HepG2 (cell line): ENCODE data around the gene AURKA. TPM values are rescaled to one million over a fixed set of nuclear protein-coding genes. Genes with fewer than 3 reads are reported as not detected.

Source experiments
- ATAC-seq: fragments of 200-7000 bp; cut with Tn5 transposase; 3 replicates; pipeline ENCODE4 v1.9.1; 2020; ENCODE audit warnings: mild to moderate bottlenecking, moderate library complexity
- BruUV-seq: library from RNA; stranded (reverse); fragments of 400-500 nt; replicated peaks from 2 replicates; lab custom pipeline; 2021; lab: Mats Ljungman, UMichigan
- CTCF ChIA-PET: fragments of 300-600 bp; formaldehyde crosslinking; extraction: SDS; loops from one replicate; lab custom pipeline; 2021; ENCODE audit warnings: low total read pairs, inconsistent platforms, low intra/inter-chr PET ratio; lab: Yijun Ruan, JAX
- POLR2A ChIA-PET: fragments of 350-600 bp; sonication (Branson Sonifier 250); formaldehyde crosslinking; loops from one replicate; lab custom pipeline; 2020; ENCODE audit warnings: antibody characterized with exemption, inconsistent platforms; lab: Yijun Ruan, JAX
- DNase-seq: peaks from one replicate; pipeline ENCODE4 v3.0.0-alpha.2; 2015; ENCODE audit warnings: low spot score
- FAIRE-seq: peaks from 3 replicates; lab custom pipeline; 2011; peaks lifted over from hg19 to GRCh38; lab: Jason Lieb, UNC
- H2AFZ ChIP-seq: one replicate; pipeline ENCODE4 v1.6.1; 2011; ENCODE audit warnings: low read length, inconsistent platforms
- H3K27ac ChIP-seq: fragments of 300-600 bp; 3 replicates; pipeline ENCODE4 v1.8.0; 2011; ENCODE audit warnings: mixed run types, mild to moderate bottlenecking, mixed read lengths, low read length, inconsistent platforms; ENCODE audit not compliant: insufficient read depth; ENCODE audit errors: extremely low read length
- H3K27me3 ChIP-seq, 2 experiments: fragments of 200-600 bp in 1 of 2; 2 replicates in 1 of 2; 3 replicates in 1 of 2; pipeline versions ENCODE4 v1.6.0 to v1.8.0; 2011; ENCODE audit warnings: low read length in 2 of 2, mild to moderate bottlenecking in 2 of 2, moderate library complexity in 2 of 2, inconsistent platforms in 1 of 2; ENCODE audit not compliant: insufficient read depth in 2 of 2, control insufficient read depth in 1 of 2
- H3K36me3 ChIP-seq, 2 experiments: fragments of 200-600 bp in 1 of 2; replicated peaks in 1 of 2; 2 replicates in 1 of 2; 3 replicates in 1 of 2; pipeline versions ENCODE4 v1.5.1 to v1.8.0; 2011; ENCODE audit warnings: low read length in 2 of 2, inconsistent platforms in 1 of 2; ENCODE audit not compliant: insufficient read depth in 2 of 2, control insufficient read depth in 1 of 2
- H3K4me1 ChIP-seq: 2 replicates; pipeline ENCODE4 v1.5.1; 2012; ENCODE audit warnings: low read length, inconsistent platforms; ENCODE audit not compliant: insufficient read depth
- H3K4me2 ChIP-seq: 2 replicates; pipeline ENCODE4 v1.6.0; 2011; ENCODE audit warnings: low read depth, low read length, inconsistent platforms
- H3K4me3 ChIP-seq, 3 experiments: fragments of 200-600 bp in 1 of 3; sonication (generic), shearing (Covaris generic) in 1 of 3; replicated peaks in 1 of 3; 2 replicates each; pipeline ENCODE4 v1.5.1; 2011 to 2016; ENCODE audit warnings: low read length in 3 of 3, inconsistent platforms in 2 of 3, low read depth in 2 of 3, mild to moderate bottlenecking in 2 of 3, control low read depth in 1 of 3, mixed read lengths in 1 of 3; ENCODE audit not compliant: insufficient read depth in 1 of 3
- H3K79me2 ChIP-seq: one replicate; pipeline ENCODE4 v1.6.1; 2011; ENCODE audit warnings: low read length, inconsistent platforms; ENCODE audit not compliant: insufficient read depth
- H3K9ac ChIP-seq: 2 replicates; pipeline ENCODE4 v1.6.0; 2011; ENCODE audit warnings: mild to moderate bottlenecking, low read depth, low read length, inconsistent platforms; ENCODE audit not compliant: insufficient read depth
- H3K9me3 ChIP-seq: 2 replicates; pipeline ENCODE4 v1.5.1; 2012; ENCODE audit warnings: mild to moderate bottlenecking, low read length
- H4K20me1 ChIP-seq: 2 replicates; pipeline ENCODE4 v1.6.0; 2011; ENCODE audit warnings: inconsistent platforms, mild to moderate bottlenecking, low read length, moderate library complexity; ENCODE audit not compliant: insufficient read depth
- ETV6 ChIP-seq: sonication (generic); formaldehyde crosslinking; conservative IDR thresholded peaks from 2 replicates; pipeline ENCODE4 v1.4.0; 2020; ENCODE audit warnings: missing genetic modification reagents
- MAFG ChIP-seq: sonication (generic); formaldehyde crosslinking; IDR thresholded peaks from 2 replicates; pipeline ENCODE4 v1.5.1; 2020; ENCODE audit warnings: mild to moderate bottlenecking, missing genetic modification reagents
- SNAI1 ChIP-seq: sonication (generic); formaldehyde crosslinking; IDR thresholded peaks from 2 replicates; pipeline ENCODE4 v1.5.0; 2020; ENCODE audit warnings: mild to moderate bottlenecking, missing genetic modification reagents, borderline replicate concordance
- SNAPC5 ChIP-seq: sonication (generic); formaldehyde crosslinking; IDR thresholded peaks from 2 replicates; pipeline ENCODE4 v1.8.1; 2023; ENCODE audit warnings: mild to moderate bottlenecking, missing genetic modification reagents, borderline replicate concordance
- SOX6 ChIP-seq, 2 experiments: fragments of 450-650 bp in 1 of 2; sonication (generic) in 1 of 2; formaldehyde crosslinking in 1 of 2; IDR thresholded peaks; 2 replicates each; pipeline versions ENCODE4 v1.4.0 to v1.6.1; 2017 to 2020; ENCODE audit warnings: antibody characterized with exemption in 1 of 2, mild to moderate bottlenecking in 1 of 2, missing genetic modification reagents in 1 of 2
- WIZ ChIP-seq: sonication (generic); formaldehyde crosslinking; IDR thresholded peaks from 2 replicates; pipeline ENCODE4 v1.5.1; 2020; ENCODE audit warnings: mild to moderate bottlenecking, missing genetic modification reagents
- ZBTB7A ChIP-seq: sonication (generic); formaldehyde crosslinking; IDR thresholded peaks from 2 replicates; pipeline ENCODE4 v1.8.0; 2022; ENCODE audit warnings: mild to moderate bottlenecking, missing genetic modification reagents
- ZFAT ChIP-seq: sonication (generic); formaldehyde crosslinking; conservative IDR thresholded peaks from 2 replicates; pipeline ENCODE4 v1.8.1; 2023; ENCODE audit warnings: missing genetic modification reagents, inconsistent platforms
- ZKSCAN8 ChIP-seq: IDR thresholded peaks from 2 replicates; pipeline ENCODE4 v1.6.1; 2016; ENCODE audit warnings: borderline replicate concordance, missing genetic modification reagents, missing compliant biosample characterization
- ZNF20 ChIP-seq: sonication (generic); formaldehyde crosslinking; IDR thresholded peaks from 2 replicates; pipeline ENCODE4 v1.4.0; 2020; ENCODE audit warnings: mild to moderate bottlenecking, moderate library complexity, missing genetic modification reagents
- ZNF614 ChIP-seq: IDR thresholded peaks from 2 replicates; pipeline ENCODE4 v1.6.1; 2018; ENCODE audit warnings: missing biosample characterization, missing genetic modification reagents, inconsistent platforms, borderline replicate concordance
- ZNF660 ChIP-seq: sonication (generic); formaldehyde crosslinking; IDR thresholded peaks from 2 replicates; pipeline ENCODE4 v1.5.1; 2020; ENCODE audit warnings: mild to moderate bottlenecking, low read depth, missing genetic modification reagents, borderline replicate concordance
- ZNF773 ChIP-seq: sonication (generic); formaldehyde crosslinking; IDR thresholded peaks from 2 replicates; pipeline ENCODE4 v1.4.0; 2020; ENCODE audit warnings: missing genetic modification reagents, borderline replicate concordance
- WGBS: methylation state at CpG from one replicate; pipeline ENCODE4 v1.1.6; 2017; ENCODE audit warnings: low lambda C conversion rate; 5-methylcytosine and 5-hydroxymethylcytosine counted together
- in situ Hi-C: cut with HindIII; loops from 2 replicates; pipeline ENCODE4 v1.10.0; 2017; ENCODE audit warnings: low pct_unique_long_range_greater_than_20kb; ENCODE audit not compliant: extremely low pct_ligation_motif_present
- intact Hi-C: fragments of 100-400 bp; cut with micrococcal nuclease; formaldehyde crosslinking; loops from one replicate; pipeline ENCODE4 v1.10.0; 2022; ENCODE audit not compliant: unreplicated experiment
- polyA plus RNA-seq, 8 experiments: library from polyadenylated mRNA; depleted of rRNA in 3 of 8; stranded (reverse) in 7 of 8; unstranded in 1 of 8; fragments of >200 nt; fragmentation: Illumina TruSeq in 4 of 8; extraction: Trizol in 4 of 8; gene quantifications; 2 replicates each; pipeline versions ENCODE4 v1.2.1 to v1.2.3, GENCODE V29; 2011 to 2016; ENCODE audit warnings: low read depth in 4 of 8, missing spikeins in 1 of 8, mixed read lengths in 1 of 8; ENCODE audit not compliant: insufficient read depth in 1 of 8
- total RNA-seq, 5 experiments: library from RNA; depleted of rRNA; stranded (reverse); fragments of >200 nt; fragmentation: Illumina TruSeq; extraction: Trizol; gene quantifications; 2 replicates each; pipeline ENCODE4 v1.2.3, GENCODE V29; 2016; ENCODE audit warnings: low read depth in 1 of 5

The AURKA gene
- total and polyA plus RNA-seq, 2 of the 13 experiments (the other 11 are each of a cell fraction or from before 2014, with no cell fraction given), result 96.4 to 224 TPM

- ChIA-PET POLR2A (no interaction called here), CTCF (no interaction called here)
- Histone ChIP-seq H3K9ac (no peak overlapping the region), H3K27me3 (peaks cover 0 to 2% of the 10 kb centered on the region in 2 experiments; a peak in 1 of 5 replicates), H2AFZ (no peak overlapping the region), H3K9me3 (no peaks in the 10 kb centered on the region), H3K4me1 (peaks cover 9% of the 10 kb centered on the region), H4K20me1 (no peaks in the 10 kb centered on the region), H3K79me2 (no peaks in the 10 kb centered on the region), H3K4me2 (no peak overlapping the region), H3K4me3 (no peak overlapping the region), H3K27ac (no peak overlapping the region), H3K36me3 (no peaks in the 10 kb centered on the region)
- TF ChIP-seq ZFAT (CRISPR knock-in tag), result no peak
- no peak for TF ChIP-seq ZNF614 (CRISPR knock-in tag)
- TF ChIP-seq ZNF660 (CRISPR knock-in tag), result no peak
- no peak for TF ChIP-seq SNAI1 (CRISPR knock-in tag)
- TF ChIP-seq ETV6 (CRISPR knock-in tag), result no peak
- no peak for TF ChIP-seq ZNF20 (CRISPR knock-in tag)
- no peak for TF ChIP-seq ZNF773 (CRISPR knock-in tag)
- TF ChIP-seq ZBTB7A (CRISPR knock-in tag), result no peak
- TF ChIP-seq ZKSCAN8, result no peak
- no peak for TF ChIP-seq WIZ
- no peak for TF ChIP-seq SOX6 (IDR thresholded peaks at IDR 0.05)
- TF ChIP-seq SOX6 (CRISPR knock-in tag; IDR thresholded peaks at IDR 0.05), result no peak
- no peak for TF ChIP-seq MAFG (CRISPR knock-in tag)
- TF ChIP-seq SNAPC5 (CRISPR knock-in tag), result no peak
- ATAC-seq (no peak), FAIRE-seq (no peak), DNase-seq (no peak)
- WGBS, result 63% methylated on average over 4 of the region's 4 CpGs
- intact Hi-C loops (no loop called here), in situ Hi-C loops (no loop called here)
- no TSS peak for BruUV-seq
These were observed 48.5 kb upstream of the AURKA start for GRCh38 chr20:56440346-56441007.
